NB4 (cell line): ENCODE results near the gene SPTBN5.

Experiments
- CTCF ChIP-seq: IDR thresholded peaks from one replicate; pipeline ENCODE4 v1.5.1; 2012; ENCODE audit warnings: low read depth, low read length
- POLR2A ChIP-seq: IDR thresholded peaks from 2 replicates; pipeline ENCODE4 v1.6.1; 2011; ENCODE audit warnings: mild to moderate bottlenecking; ENCODE audit not compliant: insufficient read length; ENCODE audit errors: extremely low read depth

- TF ChIP-seq POLR2A = no peak
- no peak for TF ChIP-seq CTCF
These were observed 72.9 kb downstream of the SPTBN5 start for GRCh38 chr15:41820791-41821423.
